ENCODE data around the gene ZIC1. TPM values are rescaled to one million over a fixed set of nuclear protein-coding genes. Genes with fewer than 3 reads are reported as not detected.

ZIC1 gene
- total RNA-seq, 4 donors from 2014 or later: 3.4 to 24.5 (median 3.5) TPM

GRCh38 chr3:147381596-147381995 lies 27.6 kb upstream of the ZIC1 start:
- TF ChIP-seq, protein P1, sequence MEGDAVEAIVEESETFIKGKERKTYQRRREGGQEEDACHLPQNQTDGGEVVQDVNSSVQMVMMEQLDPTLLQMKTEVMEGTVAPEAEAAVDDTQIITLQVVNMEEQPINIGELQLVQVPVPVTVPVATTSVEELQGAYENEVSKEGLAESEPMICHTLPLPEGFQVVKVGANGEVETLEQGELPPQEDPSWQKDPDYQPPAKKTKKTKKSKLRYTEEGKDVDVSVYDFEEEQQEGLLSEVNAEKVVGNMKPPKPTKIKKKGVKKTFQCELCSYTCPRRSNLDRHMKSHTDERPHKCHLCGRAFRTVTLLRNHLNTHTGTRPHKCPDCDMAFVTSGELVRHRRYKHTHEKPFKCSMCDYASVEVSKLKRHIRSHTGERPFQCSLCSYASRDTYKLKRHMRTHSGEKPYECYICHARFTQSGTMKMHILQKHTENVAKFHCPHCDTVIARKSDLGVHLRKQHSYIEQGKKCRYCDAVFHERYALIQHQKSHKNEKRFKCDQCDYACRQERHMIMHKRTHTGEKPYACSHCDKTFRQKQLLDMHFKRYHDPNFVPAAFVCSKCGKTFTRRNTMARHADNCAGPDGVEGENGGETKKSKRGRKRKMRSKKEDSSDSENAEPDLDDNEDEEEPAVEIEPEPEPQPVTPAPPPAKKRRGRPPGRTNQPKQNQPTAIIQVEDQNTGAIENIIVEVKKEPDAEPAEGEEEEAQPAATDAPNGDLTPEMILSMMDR (IDR thresholded peaks at IDR 0.05; ENCODE audit: low read depth): no peak

DNA sequence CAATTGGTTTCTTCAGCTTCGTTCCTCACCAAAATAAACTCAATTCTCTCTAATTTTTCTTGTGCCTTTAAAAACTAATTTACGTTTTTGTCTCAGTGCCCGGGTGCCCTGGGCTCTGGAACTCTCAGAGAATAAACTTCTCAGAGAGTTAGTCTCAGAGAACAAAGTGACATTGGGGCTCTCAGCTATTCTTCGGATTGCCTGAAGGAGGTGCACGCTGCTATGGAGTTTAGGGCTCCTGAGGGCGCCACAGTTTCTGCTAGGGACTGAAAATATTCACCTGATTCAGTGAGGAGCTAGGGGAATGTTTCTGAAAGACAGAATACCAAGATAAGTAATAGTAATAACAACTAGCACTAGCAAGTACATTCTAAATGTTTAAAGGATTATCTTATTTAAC lies 25.5 kb upstream of the ZIC1 start:
- TF ChIP-seq, protein P1 (IDR thresholded peaks at IDR 0.05; ENCODE audit: low read depth): no peak

DNA sequence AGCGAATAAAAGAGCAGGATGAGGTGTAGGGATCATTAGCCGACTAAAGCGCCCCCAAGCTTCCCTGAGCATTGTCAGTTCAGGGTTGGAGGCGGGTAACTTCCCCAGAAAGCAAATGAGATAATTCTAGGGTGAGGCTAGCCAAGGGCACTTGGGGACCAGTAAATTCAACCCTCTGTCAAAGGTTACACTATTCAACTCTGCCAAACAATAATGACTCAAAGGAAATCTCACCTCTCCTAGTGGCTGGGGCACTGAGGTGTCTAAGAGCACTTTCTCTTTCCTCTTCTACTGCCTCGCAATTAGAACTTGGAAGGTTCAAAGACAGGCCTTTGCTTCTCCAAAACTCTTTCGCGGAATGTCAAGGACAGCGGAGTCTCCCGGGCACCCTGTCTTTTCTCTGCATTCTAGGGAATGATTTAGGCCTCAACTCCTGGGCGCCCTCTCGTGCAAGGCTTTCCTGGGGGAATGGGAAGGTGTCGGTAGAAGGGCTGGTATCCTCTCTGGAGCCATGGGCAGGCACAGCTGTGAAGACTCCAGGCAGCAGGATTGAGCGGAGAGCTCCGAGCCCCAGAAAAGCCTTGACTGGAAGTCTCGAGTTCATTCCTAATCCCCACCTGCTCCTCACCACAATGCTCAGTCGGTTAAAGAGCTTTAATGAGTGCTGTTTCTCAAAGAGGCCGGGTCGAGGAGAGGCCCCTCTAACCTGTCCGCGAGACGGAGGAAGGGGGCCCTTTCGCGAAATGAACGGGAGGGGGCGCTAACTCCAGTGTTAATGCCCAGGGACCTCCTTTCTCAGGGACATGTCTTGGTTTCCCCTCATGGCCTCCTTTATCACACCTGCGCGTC lies 24.7 kb upstream of the ZIC1 start:
- TF ChIP-seq, protein P1 (IDR thresholded peaks at IDR 0.05; ENCODE audit: low read depth): no peak

DNA sequence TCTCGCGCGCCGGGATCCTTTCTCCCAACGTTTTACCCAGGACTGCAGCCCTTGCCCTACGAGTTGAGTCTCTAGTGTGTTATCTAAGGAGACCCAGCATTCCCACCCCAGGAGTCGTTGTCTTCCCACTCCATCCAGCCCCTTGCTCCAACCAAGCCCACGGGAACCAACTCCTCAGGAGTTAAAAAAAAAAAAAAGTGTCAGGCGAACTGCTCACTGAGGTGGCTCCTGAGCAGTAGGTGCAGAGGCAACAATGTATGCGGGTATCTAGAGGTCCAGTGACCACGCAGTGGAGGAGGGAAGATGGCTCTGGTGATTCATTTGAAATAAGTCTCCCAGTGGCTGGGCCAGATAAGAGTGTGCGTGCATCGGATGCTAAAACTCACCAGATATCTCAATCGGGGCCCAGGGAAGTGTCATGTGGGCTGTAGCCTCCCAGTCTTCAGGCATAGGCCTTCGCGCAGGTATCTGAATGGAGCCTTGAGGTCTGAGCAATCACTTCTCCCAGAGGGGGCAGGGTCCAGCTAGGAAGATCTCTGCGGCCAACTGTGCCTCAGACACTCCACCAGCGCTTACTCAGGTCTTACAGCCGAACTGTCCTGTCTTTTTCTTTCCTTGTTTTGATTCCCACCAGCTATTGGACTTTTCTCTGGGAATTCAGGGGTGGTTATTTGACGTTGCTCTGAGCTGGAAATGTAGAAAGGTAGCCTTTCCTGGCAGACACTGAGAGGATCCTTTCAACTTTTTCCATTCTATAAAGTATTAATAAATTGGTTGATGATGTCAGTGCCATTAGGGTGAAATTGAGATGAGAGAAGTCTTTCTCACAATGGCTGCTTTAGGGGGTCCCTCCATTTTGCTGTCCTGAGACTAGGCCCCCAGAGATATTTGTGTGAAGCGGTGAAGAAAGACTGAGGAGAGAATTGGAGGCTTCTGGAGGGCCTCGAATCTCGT lies 23.8 kb upstream of the ZIC1 start:
- TF ChIP-seq, protein P1 (IDR thresholded peaks at IDR 0.05; ENCODE audit: low read depth): no peak

DNA sequence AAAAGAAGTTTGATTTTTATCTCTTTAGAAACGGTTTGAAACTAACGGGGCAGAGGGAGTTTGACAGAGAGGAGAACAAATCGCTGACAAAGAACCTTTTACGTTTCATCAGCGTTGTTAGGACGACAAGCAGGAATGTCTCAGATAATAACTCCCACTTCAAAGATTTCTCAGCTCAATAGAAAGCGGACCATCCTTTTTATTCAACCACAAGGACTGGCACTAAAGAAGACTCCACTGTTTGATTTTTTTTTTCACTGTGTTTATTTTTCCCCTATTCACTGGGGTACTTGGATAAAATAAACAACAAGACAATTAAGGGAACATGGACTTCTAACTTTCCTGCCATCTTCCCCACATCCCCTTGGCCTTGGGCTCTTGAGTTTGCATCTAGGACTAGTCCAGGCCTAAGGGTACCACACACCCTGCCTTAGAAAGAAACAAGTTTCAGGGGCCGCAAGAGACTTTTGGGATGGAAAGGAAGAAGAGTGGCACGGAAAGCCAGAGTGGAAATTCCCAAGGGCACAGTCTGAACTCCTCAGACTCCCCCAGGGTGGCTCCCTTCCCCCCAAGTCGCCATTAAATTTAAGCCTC lies 21.8 kb upstream of the ZIC1 start:
- TF ChIP-seq, protein P1 (IDR thresholded peaks at IDR 0.05; ENCODE audit: low read depth): no peak

- TF ChIP-seq, protein P1 (IDR thresholded peaks at IDR 0.05; ENCODE audit: low read depth): no peak
These were observed 21.1 kb upstream of the ZIC1 start for GRCh38 chr3:147387885-147388699.
